Measurements from ENCODE around the gene SIPA1L3. TPM values are rescaled to one million over a fixed set of nuclear protein-coding genes. Genes with fewer than 3 reads are reported as not detected.

SIPA1L3 gene
- total RNA-seq, 2 experiments from 2014 or later = 15.5 to 17.7 TPM

- H3K4me3 ChIP-seq (ENCODE audit: low read length) = no peak overlapping the region
- intact Hi-C loops (cut with DNase I, micrococcal nuclease) = no loop called here
- ChIA-PET CTCF (no interaction called here), POLR2A (no interaction called here)
- DNase-seq = no peak
- H3K27me3 ChIP-seq (ENCODE audit: control insufficient read depth in 1 of 2, insufficient read depth in 2 of 2, low read length in 2 of 2) = no peaks in the 10 kb centered on the region
- no peak for ATAC-seq (ENCODE audit: poor library complexity)
- H3K4me1 ChIP-seq (ENCODE audit: insufficient read depth, low read length) = peaks cover 4% of the 10 kb centered on the region
- Mint-ChIP-seq H3K27ac (no peak overlapping the region), H3K4me1 (ENCODE audit: low read depth) (no peaks in the 10 kb centered on the region), H3K4me3 (no peak overlapping the region), H3K9me3 (no peaks in the 10 kb centered on the region), H3K27me3 (no peaks in the 10 kb centered on the region), H3K36me3 (ENCODE audit: low read depth) (peaks cover 14% of the 10 kb centered on the region)
- TF ChIP-seq CTCF (IDR thresholded peaks at IDR 0.05) = no peak
- H3K9me3 ChIP-seq (ENCODE audit: control insufficient read depth in 1 of 2, insufficient read depth in 1 of 2, low read length in 2 of 2) = peaks cover 0 to 1% of the 10 kb centered on the region in 2 experiments
- H3K27ac ChIP-seq (ENCODE audit: low read depth in 1 of 2, low read length in 2 of 2) = no peak overlapping the region
- no peaks in the 10 kb centered on the region for H3K36me3 ChIP-seq (ENCODE audit: insufficient read depth, low read length)
Measured at GRCh38 chr19:38035515-38036495, 128.8 kb downstream of the SIPA1L3 start.

- POLR2A ChIA-PET = interaction anchor here (1.3 kb wide), 1 partner anchor 12 kb away, joined by 3 read pairs; no protein-coding TSS in a partner anchor
- peaks cover 4% of the 10 kb centered on the region for H3K4me1 ChIP-seq (ENCODE audit: insufficient read depth, low read length)
- CTCF ChIA-PET = no interaction called here
- intact Hi-C loops (cut with DNase I, micrococcal nuclease) = no loop called here
- Mint-ChIP-seq H3K4me1 (ENCODE audit: low read depth) (no peaks in the 10 kb centered on the region), H3K4me3 (no peak overlapping the region), H3K9me3 (no peaks in the 10 kb centered on the region), H3K27ac (no peak overlapping the region), H3K36me3 (ENCODE audit: low read depth) (peaks cover 4% of the 10 kb centered on the region), H3K27me3 (no peaks in the 10 kb centered on the region)
- ATAC-seq (ENCODE audit: poor library complexity) (no peak), DNase-seq (no peak)
- no peak for TF ChIP-seq CTCF (IDR thresholded peaks at IDR 0.05)
- no peaks in the 10 kb centered on the region for H3K27me3 ChIP-seq (ENCODE audit: control insufficient read depth in 1 of 2, insufficient read depth in 2 of 2, low read length in 2 of 2)
- H3K9me3 ChIP-seq (ENCODE audit: control insufficient read depth in 1 of 2, insufficient read depth in 1 of 2, low read length in 2 of 2) = no peaks in the 10 kb centered on the region
- no peak overlapping the region for H3K4me3 ChIP-seq (ENCODE audit: low read length)
- no peak overlapping the region for H3K27ac ChIP-seq (ENCODE audit: low read depth in 1 of 2, low read length in 2 of 2)
- H3K36me3 ChIP-seq (ENCODE audit: insufficient read depth, low read length) = no peaks in the 10 kb centered on the region
Measured at GRCh38 chr19:38036707-38037611, 130.0 kb downstream of the SIPA1L3 start.

- POLR2A ChIA-PET = interaction anchor here (1.6 kb wide), 1 partner anchor 9 kb away, joined by 6 read pairs; no protein-coding TSS in a partner anchor
- no peak overlapping the region for H3K27ac ChIP-seq (ENCODE audit: low read depth in 1 of 2, low read length in 2 of 2)
- H3K36me3 Mint-ChIP-seq (ENCODE audit: low read depth) = no peaks in the 10 kb centered on the region
- CTCF ChIA-PET = no interaction called here
- no peak for DNase-seq
- no peaks in the 10 kb centered on the region for H3K4me1 ChIP-seq (ENCODE audit: insufficient read depth, low read length)
- H3K9me3 Mint-ChIP-seq = no peaks in the 10 kb centered on the region
- H3K27me3 Mint-ChIP-seq = no peaks in the 10 kb centered on the region
- no peak for ATAC-seq (ENCODE audit: poor library complexity)
- no peak for TF ChIP-seq CTCF (IDR thresholded peaks at IDR 0.05)
- no peaks in the 10 kb centered on the region for H3K9me3 ChIP-seq (ENCODE audit: control insufficient read depth in 1 of 2, insufficient read depth in 1 of 2, low read length in 2 of 2)
- intact Hi-C loops (cut with DNase I, micrococcal nuclease) = no loop called here
- H3K4me3 Mint-ChIP-seq = no peak overlapping the region
- no peak overlapping the region for H3K4me3 ChIP-seq (ENCODE audit: low read length)
- H3K27me3 ChIP-seq (ENCODE audit: control insufficient read depth in 1 of 2, insufficient read depth in 2 of 2, low read length in 2 of 2) = no peaks in the 10 kb centered on the region
- no peaks in the 10 kb centered on the region for H3K36me3 ChIP-seq (ENCODE audit: insufficient read depth, low read length)
- H3K4me1 Mint-ChIP-seq (ENCODE audit: low read depth) = peaks cover 8% of the 10 kb centered on the region
- H3K27ac Mint-ChIP-seq = no peak overlapping the region
Measured at GRCh38 chr19:38039966-38040365, 133.0 kb downstream of the SIPA1L3 start.
